Right renal pelvis (tissue), 4 donors: Measurements from ENCODE around the gene FOXI3. TPM values are rescaled to one million over a fixed set of nuclear protein-coding genes. Genes with fewer than 3 reads are reported as not detected.
A peak's percentile ranks its signal among the peaks of the same experiment; 100 is the strongest.

ENCODE experiments used
- DNase-seq, 4 donors: peaks; one replicate each; pipeline ENCODE4 v3.0.0-alpha.2; 2013; ENCODE audit warnings: low read depth in 4 of 4, low spot score in 3 of 4, missing footprints in 1 of 4
- polyA plus RNA-seq, 4 donors: library from polyadenylated mRNA; unstranded; fragments of 120-200 nt; gene quantifications; one replicate each; pipeline ENCODE4 v1.2.1, GENCODE V29; 2013; ENCODE audit not compliant: insufficient read length in 4 of 4

FOXI3 gene
- under 1 TPM; 0.08 to 0.17 (median 0.12) TPM for polyA plus RNA-seq

GRCh38 chr2:88452565-88452905, at the start of gene FOXI3:
Gene FOXI3, minus strand, starts transcription at chr2:88452693. Its CDS starts 158 bp downstream, at chr2:88452535.
- no peak for DNase-seq

- no peak for DNase-seq
Observed at GRCh38 chr2:88500691-88501090, 48.2 kb upstream of the FOXI3 start.

GRCh38 chr2:88499204-88499603, 46.7 kb upstream of the FOXI3 start:
- no peak for DNase-seq

- DNase-seq, result no peak
Observed at GRCh38 chr2:88493481-88493880, 41.0 kb upstream of the FOXI3 start.

- no peak for DNase-seq
Observed at GRCh38 chr2:88492002-88492401, 39.5 kb upstream of the FOXI3 start.

- DNase-seq, result no peak
Observed at GRCh38 chr2:88489181-88489580, 36.7 kb upstream of the FOXI3 start.

GRCh38 chr2:88483200-88483599, 30.7 kb upstream of the FOXI3 start:
- DNase-seq, result no peak

GRCh38 chr2:88481691-88482336, 29.3 kb upstream of the FOXI3 start:
- peak in 2 of 4 donors; percentile 5 to 12 for DNase-seq

- DNase-seq, result no peak
Observed at GRCh38 chr2:88472811-88473210, 20.3 kb upstream of the FOXI3 start.

GRCh38 chr2:88471083-88471942, 18.8 kb upstream of the FOXI3 start:
- no peak for DNase-seq

GRCh38 chr2:88469202-88470114, 17.0 kb upstream of the FOXI3 start:
- DNase-seq, result no peak

GRCh38 chr2:88464153-88464552, 11.7 kb upstream of the FOXI3 start:
- DNase-seq, result no peak

GRCh38 chr2:88458633-88459032, 6.1 kb upstream of the FOXI3 start:
- DNase-seq, result no peak

GRCh38 chr2:88452980-88453582, 588 bp upstream of the FOXI3 start:
- peak in 2 of 4 donors; percentile 28 to 53 for DNase-seq

- no peak for DNase-seq
Observed at GRCh38 chr2:88451811-88452564, 505 bp downstream of the FOXI3 start.

- no peak for DNase-seq
Observed at GRCh38 chr2:88450925-88451810, 1.3 kb downstream of the FOXI3 start.

- no peak for DNase-seq
Observed at GRCh38 chr2:88450186-88450585, 2.3 kb downstream of the FOXI3 start.

GRCh38 chr2:88448248-88448647, 4.2 kb downstream of the FOXI3 start:
- DNase-seq, result no peak
